ENCODE results near the gene KYNU.

KYNU gene

DNA sequence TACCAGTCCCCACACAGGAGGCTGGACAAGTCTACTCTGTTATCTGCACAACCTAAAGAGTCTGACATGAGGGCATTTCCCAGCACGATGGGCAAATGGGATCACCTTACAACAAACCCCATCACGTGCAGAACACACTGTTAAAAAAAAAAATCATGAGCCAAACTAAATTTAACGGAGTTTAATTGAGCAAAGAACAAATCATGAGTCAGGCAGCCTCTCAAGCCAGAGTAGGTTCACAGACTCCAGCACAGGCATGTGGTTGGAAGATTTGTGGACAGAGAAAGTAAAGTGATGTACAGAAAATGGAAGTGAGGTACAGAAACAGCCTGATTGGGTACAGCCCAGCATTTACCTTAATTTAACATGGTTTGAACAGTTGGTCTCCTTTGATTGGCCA lies 59.9 kb downstream of the KYNU start:
- H3K27me3 ChIP-seq, result no peaks in the 10 kb centered on the region
- no peaks in the 10 kb centered on the region for H3K36me3 ChIP-seq
- TF ChIP-seq, protein P1, sequence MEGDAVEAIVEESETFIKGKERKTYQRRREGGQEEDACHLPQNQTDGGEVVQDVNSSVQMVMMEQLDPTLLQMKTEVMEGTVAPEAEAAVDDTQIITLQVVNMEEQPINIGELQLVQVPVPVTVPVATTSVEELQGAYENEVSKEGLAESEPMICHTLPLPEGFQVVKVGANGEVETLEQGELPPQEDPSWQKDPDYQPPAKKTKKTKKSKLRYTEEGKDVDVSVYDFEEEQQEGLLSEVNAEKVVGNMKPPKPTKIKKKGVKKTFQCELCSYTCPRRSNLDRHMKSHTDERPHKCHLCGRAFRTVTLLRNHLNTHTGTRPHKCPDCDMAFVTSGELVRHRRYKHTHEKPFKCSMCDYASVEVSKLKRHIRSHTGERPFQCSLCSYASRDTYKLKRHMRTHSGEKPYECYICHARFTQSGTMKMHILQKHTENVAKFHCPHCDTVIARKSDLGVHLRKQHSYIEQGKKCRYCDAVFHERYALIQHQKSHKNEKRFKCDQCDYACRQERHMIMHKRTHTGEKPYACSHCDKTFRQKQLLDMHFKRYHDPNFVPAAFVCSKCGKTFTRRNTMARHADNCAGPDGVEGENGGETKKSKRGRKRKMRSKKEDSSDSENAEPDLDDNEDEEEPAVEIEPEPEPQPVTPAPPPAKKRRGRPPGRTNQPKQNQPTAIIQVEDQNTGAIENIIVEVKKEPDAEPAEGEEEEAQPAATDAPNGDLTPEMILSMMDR (IDR thresholded peaks at IDR 0.05; ENCODE audit: low read depth, low read length), result no peak
- H3K4me1 ChIP-seq, result no peaks in the 10 kb centered on the region
- no peak overlapping the region for H3K4me3 ChIP-seq (ENCODE audit: low read depth, low read length)
- DNase-seq, result no peak
- H3K9me3 ChIP-seq, result no peaks in the 10 kb centered on the region

DNA sequence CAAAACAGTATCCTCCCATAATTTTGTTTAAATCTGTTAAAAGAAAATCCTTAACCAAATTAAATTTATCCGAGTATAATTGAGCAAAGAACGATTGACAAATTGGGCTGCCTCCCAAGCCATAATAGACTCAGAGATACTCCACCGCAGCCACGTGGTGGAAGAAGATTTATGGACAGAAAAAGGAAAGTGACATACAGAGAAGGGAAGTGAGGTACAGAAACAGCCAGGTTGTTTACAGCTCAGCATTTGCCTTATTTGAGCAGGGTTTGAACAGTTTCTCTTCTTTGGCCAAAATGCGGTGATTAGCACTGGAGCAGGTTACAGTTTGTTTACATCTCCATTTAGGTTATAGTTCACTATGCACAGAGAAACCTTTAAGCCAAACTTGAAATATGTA lies 60.8 kb downstream of the KYNU start:
- H3K9me3 ChIP-seq, result no peaks in the 10 kb centered on the region
- TF ChIP-seq, protein P1 (IDR thresholded peaks at IDR 0.05; ENCODE audit: low read depth, low read length), result no peak
- H3K4me3 ChIP-seq (ENCODE audit: low read depth, low read length), result no peak overlapping the region
- no peak for DNase-seq
- H3K36me3 ChIP-seq, result no peaks in the 10 kb centered on the region
- H3K27me3 ChIP-seq, result no peaks in the 10 kb centered on the region
- no peaks in the 10 kb centered on the region for H3K4me1 ChIP-seq

DNA sequence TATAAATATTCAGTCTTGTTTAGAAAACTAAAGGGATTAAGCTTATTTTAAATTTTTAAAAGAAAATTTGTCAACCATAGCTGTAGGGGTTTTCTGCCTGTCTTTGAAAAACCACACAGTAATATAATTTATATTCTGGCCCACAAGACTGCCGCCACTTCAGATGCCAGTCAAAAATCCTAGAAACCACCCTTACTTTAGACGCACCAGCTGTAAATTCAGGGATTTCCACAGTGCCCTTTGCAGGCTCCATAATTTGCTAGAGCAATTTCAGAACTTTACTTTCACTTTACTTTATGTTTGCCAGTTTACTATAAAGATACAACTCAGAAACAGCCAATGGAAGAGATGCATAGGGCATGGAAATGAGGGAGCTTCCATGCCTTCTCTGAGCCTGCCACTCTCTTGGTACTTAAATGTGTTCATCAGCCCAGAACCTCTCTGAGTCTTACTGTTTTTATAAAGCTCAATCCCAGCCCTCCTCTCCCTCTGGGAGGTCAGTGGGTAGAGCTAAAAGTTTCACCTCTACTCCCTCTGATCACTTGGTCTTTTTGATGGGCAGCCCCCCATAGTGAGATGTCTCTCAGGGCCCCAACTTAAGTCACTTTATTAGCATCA lies 63.3 kb downstream of the KYNU start:
- H3K4me1 ChIP-seq, result no peaks in the 10 kb centered on the region
- no peaks in the 10 kb centered on the region for H3K36me3 ChIP-seq
- no peaks in the 10 kb centered on the region for H3K9me3 ChIP-seq
- no peaks in the 10 kb centered on the region for H3K27me3 ChIP-seq
- TF ChIP-seq, protein P1 (IDR thresholded peaks at IDR 0.05; ENCODE audit: low read depth, low read length), result no peak
- no peak overlapping the region for H3K4me3 ChIP-seq (ENCODE audit: low read depth, low read length)
- DNase-seq, result no peak

DNA sequence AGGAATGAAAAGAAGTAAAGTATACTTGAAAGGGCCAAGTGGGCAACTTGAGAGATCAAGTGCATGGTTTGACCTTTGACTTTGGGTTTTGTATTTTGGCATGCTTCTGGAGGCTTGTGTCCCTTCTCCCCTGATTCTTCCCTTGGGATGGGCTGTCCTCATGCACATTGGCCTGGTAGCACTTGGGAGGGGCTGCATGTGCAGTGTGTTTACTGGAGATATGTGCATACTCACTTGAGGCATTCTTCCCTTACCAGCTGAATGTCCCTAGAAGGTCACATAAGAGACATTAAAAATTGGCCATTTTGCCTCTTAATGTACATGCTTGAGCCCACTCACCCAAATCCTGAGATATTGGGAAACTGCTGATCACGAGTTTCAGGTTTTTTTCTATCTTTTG lies 65.2 kb downstream of the KYNU start:
- TF ChIP-seq, protein P1 (IDR thresholded peaks at IDR 0.05; ENCODE audit: low read depth, low read length), result no peak
- Histone ChIP-seq H3K4me3 (ENCODE audit: low read depth, low read length) (no peak overlapping the region), H3K4me1 (no peaks in the 10 kb centered on the region), H3K27me3 (no peaks in the 10 kb centered on the region), H3K9me3 (no peaks in the 10 kb centered on the region), H3K36me3 (no peaks in the 10 kb centered on the region)
- DNase-seq, result no peak

DNA sequence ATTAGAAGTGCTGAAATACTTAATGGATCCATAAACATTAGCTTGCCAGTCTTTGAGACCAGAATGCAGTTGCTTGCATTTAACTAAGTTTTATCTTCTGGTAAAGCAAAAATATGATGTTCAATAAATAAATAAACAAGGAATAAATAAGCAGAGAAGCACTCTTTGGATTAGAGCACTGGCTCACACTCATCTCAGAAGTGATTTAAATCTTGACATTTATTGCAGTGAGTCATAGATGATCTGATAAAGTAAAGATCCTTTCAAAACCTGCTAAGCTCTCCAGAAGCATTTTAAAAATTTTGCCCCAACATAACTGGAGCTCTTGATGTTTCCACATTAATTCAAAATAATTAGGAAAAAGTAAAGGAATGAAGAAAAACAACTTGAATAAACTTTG lies 66.8 kb downstream of the KYNU start:
- H3K27me3 ChIP-seq, result no peaks in the 10 kb centered on the region
- no peaks in the 10 kb centered on the region for H3K4me1 ChIP-seq
- no peak for DNase-seq
- H3K9me3 ChIP-seq, result no peaks in the 10 kb centered on the region
- TF ChIP-seq, protein P1 (IDR thresholded peaks at IDR 0.05; ENCODE audit: low read depth, low read length), result no peak
- H3K4me3 ChIP-seq (ENCODE audit: low read depth, low read length), result no peak overlapping the region
- no peaks in the 10 kb centered on the region for H3K36me3 ChIP-seq

DNA sequence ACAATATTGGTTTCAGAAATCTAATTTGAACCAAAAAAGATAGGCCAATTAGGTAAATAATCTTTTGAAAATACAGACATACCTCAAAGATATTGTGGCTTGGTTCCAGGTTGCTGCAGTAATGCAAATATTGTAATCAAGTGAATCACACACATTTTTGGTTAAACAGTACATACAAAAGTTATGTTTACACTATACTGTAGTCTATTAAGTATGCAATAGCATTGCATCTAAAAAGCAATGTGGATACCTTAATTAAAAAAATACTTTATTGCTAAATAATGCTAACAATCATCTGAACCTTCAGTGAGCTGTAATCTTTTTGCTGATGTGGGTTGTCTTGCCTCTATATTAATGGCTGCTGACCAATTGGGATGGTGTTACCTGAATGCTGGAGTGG lies 67.3 kb downstream of the KYNU start:
- TF ChIP-seq, protein P1 (IDR thresholded peaks at IDR 0.05; ENCODE audit: low read depth, low read length), result no peak
- no peaks in the 10 kb centered on the region for H3K36me3 ChIP-seq
- no peaks in the 10 kb centered on the region for H3K9me3 ChIP-seq
- H3K4me3 ChIP-seq (ENCODE audit: low read depth, low read length), result no peak overlapping the region
- DNase-seq, result no peak
- H3K4me1 ChIP-seq, result no peaks in the 10 kb centered on the region
- no peaks in the 10 kb centered on the region for H3K27me3 ChIP-seq

All from BE2C (cell line).